Measurements from ENCODE around the gene RPSA.

The RPSA gene

GRCh38 chr3:39440316-39440715 lies 33.8 kb downstream of the RPSA start:
- ATAC-seq (ENCODE audit: insufficient read depth, low read depth) = no peak
- H3K9ac ChIP-seq (ENCODE audit: low read depth, low read length) = no peak overlapping the region
- H3K4me1 ChIP-seq (ENCODE audit: insufficient read depth, low read length) = no peaks in the 10 kb centered on the region
- H2AFZ ChIP-seq (ENCODE audit: low read depth, low read length) = no peak overlapping the region
- no peaks in the 10 kb centered on the region for H3K36me3 ChIP-seq (ENCODE audit: insufficient read depth, low read length)
- H3K27me3 ChIP-seq (ENCODE audit: insufficient read depth, low read length, poor library complexity) = peaks cover 6% of the 10 kb centered on the region
- H3K4me3 ChIP-seq (ENCODE audit: low read depth in 1 of 2, low read length in 2 of 2) = no peak overlapping the region
- H3K79me2 ChIP-seq (ENCODE audit: insufficient read depth, low read length) = no peaks in the 10 kb centered on the region
- DNase-seq = no peak
- H3K9me3 ChIP-seq (ENCODE audit: insufficient read depth, low read length, severe bottlenecking) = no peaks in the 10 kb centered on the region
- no peak for TF ChIP-seq CTCF (IDR thresholded peaks at IDR 0.05; ENCODE audit: borderline replicate concordance, extremely low read depth, low read length, poor library complexity, severe bottlenecking)
- no peak for TF ChIP-seq EZH2 (IDR thresholded peaks at IDR 0.05; ENCODE audit: borderline replicate concordance, low read depth, low read length, severe bottlenecking)
- H3K27ac ChIP-seq (ENCODE audit: low read length) = no peak overlapping the region
- no peaks in the 10 kb centered on the region for H4K20me1 ChIP-seq (ENCODE audit: insufficient read depth, low read length)
- H3K4me2 ChIP-seq (ENCODE audit: insufficient read depth, low read length) = no peak overlapping the region

GRCh38 chr3:39443530-39443929 lies 37.0 kb downstream of the RPSA start:
- H3K4me1 ChIP-seq (ENCODE audit: insufficient read depth, low read length) = no peaks in the 10 kb centered on the region
- TF ChIP-seq EZH2 (IDR thresholded peaks at IDR 0.05; ENCODE audit: borderline replicate concordance, low read depth, low read length, severe bottlenecking) = no peak
- peak; percentile 24 for TF ChIP-seq CTCF (IDR thresholded peaks at IDR 0.05; ENCODE audit: borderline replicate concordance, extremely low read depth, low read length, poor library complexity, severe bottlenecking)
- H3K4me2 ChIP-seq (ENCODE audit: insufficient read depth, low read length) = no peak overlapping the region
- no peak overlapping the region for H3K9ac ChIP-seq (ENCODE audit: low read depth, low read length)
- DNase-seq (no peak), ATAC-seq (ENCODE audit: insufficient read depth, low read depth) (no peak)
- H3K4me3 ChIP-seq (ENCODE audit: low read depth in 1 of 2, low read length in 2 of 2) = no peak overlapping the region
- no peaks in the 10 kb centered on the region for H3K36me3 ChIP-seq (ENCODE audit: insufficient read depth, low read length)
- peaks cover 6% of the 10 kb centered on the region for H3K27me3 ChIP-seq (ENCODE audit: insufficient read depth, low read length, poor library complexity)
- H2AFZ ChIP-seq (ENCODE audit: low read depth, low read length) = no peak overlapping the region
- no peaks in the 10 kb centered on the region for H4K20me1 ChIP-seq (ENCODE audit: insufficient read depth, low read length)
- no peaks in the 10 kb centered on the region for H3K9me3 ChIP-seq (ENCODE audit: insufficient read depth, low read length, severe bottlenecking)
- H3K27ac ChIP-seq (ENCODE audit: low read length) = no peak overlapping the region
- no peaks in the 10 kb centered on the region for H3K79me2 ChIP-seq (ENCODE audit: insufficient read depth, low read length)

GRCh38 chr3:39445927-39446326 lies 39.4 kb downstream of the RPSA start:
- Histone ChIP-seq H3K4me2 (ENCODE audit: insufficient read depth, low read length) (no peak overlapping the region), H2AFZ (ENCODE audit: low read depth, low read length) (no peak overlapping the region), H3K9ac (ENCODE audit: low read depth, low read length) (no peak overlapping the region), H3K36me3 (ENCODE audit: insufficient read depth, low read length) (no peaks in the 10 kb centered on the region), H3K79me2 (ENCODE audit: insufficient read depth, low read length) (no peaks in the 10 kb centered on the region), H3K4me1 (ENCODE audit: insufficient read depth, low read length) (no peaks in the 10 kb centered on the region), H3K27me3 (ENCODE audit: insufficient read depth, low read length, poor library complexity) (peaks cover 9% of the 10 kb centered on the region), H4K20me1 (ENCODE audit: insufficient read depth, low read length) (no peaks in the 10 kb centered on the region), H3K9me3 (ENCODE audit: insufficient read depth, low read length, severe bottlenecking) (no peaks in the 10 kb centered on the region), H3K4me3 (ENCODE audit: low read depth in 1 of 2, low read length in 2 of 2) (no peak overlapping the region), H3K27ac (ENCODE audit: low read length) (no peak overlapping the region)
- ATAC-seq (ENCODE audit: insufficient read depth, low read depth) (no peak), DNase-seq (no peak)
- TF ChIP-seq EZH2 (IDR thresholded peaks at IDR 0.05; ENCODE audit: borderline replicate concordance, low read depth, low read length, severe bottlenecking) (no peak), CTCF (IDR thresholded peaks at IDR 0.05; ENCODE audit: borderline replicate concordance, extremely low read depth, low read length, poor library complexity, severe bottlenecking) (no peak)

GRCh38 chr3:39446444-39446843 lies 39.9 kb downstream of the RPSA start:
- Histone ChIP-seq H3K4me1 (ENCODE audit: insufficient read depth, low read length) (no peaks in the 10 kb centered on the region), H3K27ac (ENCODE audit: low read length) (no peak overlapping the region), H3K9me3 (ENCODE audit: insufficient read depth, low read length, severe bottlenecking) (no peaks in the 10 kb centered on the region), H3K9ac (ENCODE audit: low read depth, low read length) (no peak overlapping the region), H3K27me3 (ENCODE audit: insufficient read depth, low read length, poor library complexity) (peaks cover 9% of the 10 kb centered on the region), H3K4me2 (ENCODE audit: insufficient read depth, low read length) (no peak overlapping the region), H3K4me3 (ENCODE audit: low read depth in 1 of 2, low read length in 2 of 2) (no peak overlapping the region), H3K79me2 (ENCODE audit: insufficient read depth, low read length) (no peaks in the 10 kb centered on the region), H4K20me1 (ENCODE audit: insufficient read depth, low read length) (no peaks in the 10 kb centered on the region), H2AFZ (ENCODE audit: low read depth, low read length) (no peak overlapping the region), H3K36me3 (ENCODE audit: insufficient read depth, low read length) (no peaks in the 10 kb centered on the region)
- TF ChIP-seq CTCF (IDR thresholded peaks at IDR 0.05; ENCODE audit: borderline replicate concordance, extremely low read depth, low read length, poor library complexity, severe bottlenecking) (no peak), EZH2 (IDR thresholded peaks at IDR 0.05; ENCODE audit: borderline replicate concordance, low read depth, low read length, severe bottlenecking) (no peak)
- ATAC-seq (ENCODE audit: insufficient read depth, low read depth) = no peak
- no peak for DNase-seq
